Measurements from ENCODE around the gene DDX59. TPM values are rescaled to one million over a fixed set of nuclear protein-coding genes. Genes with fewer than 3 reads are reported as not detected.

Gene DDX59
- total and polyA plus RNA-seq, 9 of the 15 experiments (the other 6 are each of a cell fraction or from before 2014, with no cell fraction given), result 8.3 to 30.4 (median 19.8) TPM

GRCh38 chr1:200620273-200621131 is 49.2 kb downstream of the DDX59 start, which contains the start of gene KIF14 (continued):
- no peak for TF ChIP-seq USF2 (CRISPR knock-in tag; IDR thresholded peaks at IDR 0.05)
- no peak for TF ChIP-seq ZNF277 (CRISPR knock-in tag; IDR thresholded peaks at IDR 0.05; ENCODE audit: borderline replicate concordance)
- TF ChIP-seq CREBBP (IDR thresholded peaks at IDR 0.05; ENCODE audit: low read depth, low read length), result no peak
- TF ChIP-seq POLR2AphosphoS5 (IDR thresholded peaks at IDR 0.05; ENCODE audit: control insufficient read depth, insufficient read depth, low read depth, low read length), result peak; percentile 87
- TF ChIP-seq CCAR2 (IDR thresholded peaks at IDR 0.05; ENCODE audit: low read depth, low read length), result no peak
- peak in 1 of 2 experiments; percentile 42; a peak in 1 of 4 replicates for TF ChIP-seq RCOR1 (IDR thresholded peaks at IDR 0.05; ENCODE audit: borderline replicate concordance in 1 of 2, low read depth in 2 of 2, low read length in 2 of 2)
- TF ChIP-seq PCBP2 (IDR thresholded peaks at IDR 0.05; ENCODE audit: low read depth, low read length, poor library complexity, severe bottlenecking), result no peak
- TF ChIP-seq IRF9 (tag; IDR thresholded peaks at IDR 0.05), result no peak
- TF ChIP-seq ZNF449 (CRISPR knock-in tag; IDR thresholded peaks at IDR 0.05), result no peak
- 0 out of 2 replicates have a peak, but pooled peaks have one; percentile 48 for TF ChIP-seq ZBED1 (IDR thresholded peaks at IDR 0.05)
- peak; percentile 98 for TF ChIP-seq NFYB (IDR thresholded peaks at IDR 0.05; ENCODE audit: extremely low read depth, insufficient read length)
- peak; percentile 45; the same call in 1 of the 2 replicates for TF ChIP-seq SMARCC2 (IDR thresholded peaks at IDR 0.05; ENCODE audit: low read depth)
- no peak for TF ChIP-seq SOX6 (IDR thresholded peaks at IDR 0.05)
- TF ChIP-seq ELF1 (tag; IDR thresholded peaks at IDR 0.05), result peak; percentile 98
- TF ChIP-seq ZC3H4 (CRISPR knock-in tag; IDR thresholded peaks at IDR 0.05; ENCODE audit: borderline replicate concordance), result no peak
- TF ChIP-seq E2F5 (CRISPR knock-in tag; IDR thresholded peaks at IDR 0.05), result 0 out of 2 replicates have a peak, but pooled peaks have one; percentile 49
- peak; percentile 89 for TF ChIP-seq ETV5 (CRISPR knock-in tag; IDR thresholded peaks at IDR 0.05; ENCODE audit: low read depth)
- TF ChIP-seq CBFA2T3 (IDR thresholded peaks at IDR 0.05), result no peak
- TF ChIP-seq, protein P1, sequence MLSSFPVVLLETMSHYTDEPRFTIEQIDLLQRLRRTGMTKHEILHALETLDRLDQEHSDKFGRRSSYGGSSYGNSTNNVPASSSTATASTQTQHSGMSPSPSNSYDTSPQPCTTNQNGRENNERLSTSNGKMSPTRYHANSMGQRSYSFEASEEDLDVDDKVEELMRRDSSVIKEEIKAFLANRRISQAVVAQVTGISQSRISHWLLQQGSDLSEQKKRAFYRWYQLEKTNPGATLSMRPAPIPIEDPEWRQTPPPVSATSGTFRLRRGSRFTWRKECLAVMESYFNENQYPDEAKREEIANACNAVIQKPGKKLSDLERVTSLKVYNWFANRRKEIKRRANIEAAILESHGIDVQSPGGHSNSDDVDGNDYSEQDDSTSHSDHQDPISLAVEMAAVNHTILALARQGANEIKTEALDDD (IDR thresholded peaks at IDR 0.05), result no peak; the same call in 1 of the 2 replicates
- TF ChIP-seq U2AF2 (optimal IDR thresholded peaks at IDR 0.05; ENCODE audit: low read depth, low read length), result no peak
- no peak for TF ChIP-seq ZNF668 (CRISPR knock-in tag; IDR thresholded peaks at IDR 0.05)

Data from K562 (cell line).